HG02571 (cell line): ENCODE data around the gene TTC1.
"Not testable (repeated sequence)": the region's sequence is repeated elsewhere in the genome, so short reads cannot be mapped to it uniquely, and the experiment has no call there.

Experiments
- ATAC-seq: cut with Tn5 transposase; IDR thresholded peaks from one replicate; pipeline ENCODE4 v1.9.1; 2021; ENCODE audit warnings: mild to moderate bottlenecking, moderate library complexity; ENCODE audit not compliant: unreplicated experiment

The TTC1 gene, protein sequence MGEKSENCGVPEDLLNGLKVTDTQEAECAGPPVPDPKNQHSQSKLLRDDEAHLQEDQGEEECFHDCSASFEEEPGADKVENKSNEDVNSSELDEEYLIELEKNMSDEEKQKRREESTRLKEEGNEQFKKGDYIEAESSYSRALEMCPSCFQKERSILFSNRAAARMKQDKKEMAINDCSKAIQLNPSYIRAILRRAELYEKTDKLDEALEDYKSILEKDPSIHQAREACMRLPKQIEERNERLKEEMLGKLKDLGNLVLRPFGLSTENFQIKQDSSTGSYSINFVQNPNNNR

DNA sequence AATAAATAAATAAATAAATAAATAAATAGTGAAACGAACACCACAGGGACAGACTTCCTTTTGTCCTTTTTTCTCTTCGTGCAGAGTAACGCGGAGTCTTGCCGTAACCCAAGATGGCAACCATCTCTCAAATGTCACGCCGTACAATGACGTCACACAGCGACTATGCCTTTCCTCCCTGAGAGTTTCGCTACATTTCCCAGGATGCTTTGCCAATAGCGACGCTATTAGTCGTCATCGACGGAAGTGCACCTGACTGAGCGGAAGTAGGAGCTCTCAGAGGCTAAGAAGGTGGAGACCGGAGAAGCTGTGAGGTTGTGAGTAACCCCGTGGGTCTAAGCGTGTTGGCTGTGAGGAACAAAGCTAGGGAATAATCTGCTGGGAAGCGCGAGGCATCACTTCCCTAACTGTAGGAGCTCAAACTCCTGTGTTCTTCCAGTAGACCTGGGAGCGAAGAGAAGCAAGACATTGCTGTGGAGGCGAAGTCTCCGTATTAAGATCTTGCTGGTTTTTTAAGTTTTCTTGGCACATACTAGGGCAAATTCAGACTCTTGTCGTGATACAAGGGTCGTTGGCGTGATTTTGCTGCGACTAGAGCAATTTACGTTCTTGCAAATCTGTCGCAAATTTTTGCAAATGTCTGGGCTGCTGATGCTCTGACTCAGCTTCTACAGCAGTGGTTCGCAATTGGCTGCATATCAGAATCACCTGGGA lies at the start of gene TTC1:
TTC1 (plus strand) TSS at position 263 of the 714 bp plus-strand sequence. CDS start 1,390 bp downstream, outside the sequence.
- peak; percentile 100 for ATAC-seq

DNA sequence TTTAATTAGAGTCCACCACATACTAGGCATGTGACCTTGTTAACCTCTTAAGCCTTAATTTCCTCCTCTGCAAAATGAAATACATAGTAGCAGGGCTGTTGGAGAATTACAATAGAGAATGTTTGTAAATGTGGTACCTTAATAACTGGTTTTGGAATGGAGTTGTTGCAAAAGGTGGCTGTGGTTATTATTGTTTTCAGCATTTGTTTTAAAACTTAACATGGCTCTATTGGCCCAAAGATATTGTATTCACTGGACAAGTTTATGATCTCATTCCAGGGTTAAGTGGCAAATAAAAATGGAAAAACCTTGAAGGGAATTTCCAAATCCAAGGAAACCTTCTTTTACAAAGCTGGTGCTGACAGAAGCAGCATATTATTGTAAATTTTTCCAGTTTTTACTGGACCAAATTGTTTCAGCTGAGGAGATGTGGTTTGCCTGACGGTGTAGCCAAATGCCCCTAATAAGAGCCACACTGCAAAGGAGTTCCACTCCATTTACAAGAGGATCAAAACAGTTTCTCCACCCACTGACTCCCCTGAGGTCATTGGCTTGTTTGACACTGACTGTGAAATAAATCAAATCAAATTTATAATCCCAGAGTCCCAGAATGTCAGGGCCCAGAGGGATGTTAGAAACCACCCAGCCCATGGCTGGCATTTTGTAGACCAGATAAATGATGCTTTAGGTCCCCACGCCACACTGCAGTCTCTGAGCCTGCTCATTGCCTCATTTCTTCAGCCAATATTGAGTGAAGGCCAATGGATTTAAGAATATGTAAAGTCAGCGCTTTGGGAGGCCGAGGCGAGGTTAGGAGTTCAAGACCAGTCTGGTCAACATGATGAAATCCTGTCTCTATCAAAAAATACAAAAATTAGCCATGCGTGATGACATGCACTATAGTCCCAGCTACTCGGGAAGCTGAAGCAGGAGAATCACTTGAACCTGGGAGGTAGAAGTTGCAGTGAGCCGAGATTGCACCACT lies 47.5 kb upstream of the TTC1 start:
- ATAC-seq, result no peak

DNA sequence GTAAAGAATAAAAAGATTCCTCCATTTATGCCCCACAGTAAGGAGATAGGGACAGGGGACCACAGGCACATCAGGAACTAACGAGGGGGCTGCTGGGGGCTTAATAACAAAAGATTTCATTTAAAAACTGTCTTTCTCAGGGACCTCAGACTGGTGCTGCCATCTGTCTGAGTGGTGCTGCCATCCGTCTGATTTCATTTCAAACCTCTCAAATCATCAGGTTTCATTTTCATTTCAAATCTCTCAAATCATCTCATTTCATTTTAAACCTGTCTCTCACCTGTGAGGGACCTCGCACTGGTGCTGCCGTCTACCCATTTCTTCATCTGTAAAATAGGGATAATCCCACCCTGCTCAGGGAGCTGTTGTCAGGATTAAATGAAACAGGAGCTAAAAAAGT lies 46.7 kb upstream of the TTC1 start:
- no peak for ATAC-seq

DNA sequence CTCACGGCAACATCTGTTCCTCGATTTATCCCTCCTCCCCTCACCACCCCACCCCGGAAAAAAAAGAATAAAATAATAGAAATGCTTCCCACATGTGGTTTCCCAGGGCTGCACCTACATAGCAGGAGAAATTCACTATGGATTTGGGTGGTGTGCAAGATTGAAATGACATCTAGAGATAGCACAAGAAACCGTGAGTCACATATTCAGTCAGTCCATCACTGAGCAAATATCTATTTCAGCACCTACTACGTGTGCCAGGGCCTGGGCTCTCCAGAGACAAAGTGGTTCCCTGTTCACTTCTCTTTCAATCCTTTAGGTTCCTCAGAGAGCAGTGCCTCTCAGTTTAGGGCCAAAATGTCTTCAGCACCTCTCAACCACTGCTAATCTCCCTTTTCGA lies 45.0 kb upstream of the TTC1 start:
- no peak for ATAC-seq

DNA sequence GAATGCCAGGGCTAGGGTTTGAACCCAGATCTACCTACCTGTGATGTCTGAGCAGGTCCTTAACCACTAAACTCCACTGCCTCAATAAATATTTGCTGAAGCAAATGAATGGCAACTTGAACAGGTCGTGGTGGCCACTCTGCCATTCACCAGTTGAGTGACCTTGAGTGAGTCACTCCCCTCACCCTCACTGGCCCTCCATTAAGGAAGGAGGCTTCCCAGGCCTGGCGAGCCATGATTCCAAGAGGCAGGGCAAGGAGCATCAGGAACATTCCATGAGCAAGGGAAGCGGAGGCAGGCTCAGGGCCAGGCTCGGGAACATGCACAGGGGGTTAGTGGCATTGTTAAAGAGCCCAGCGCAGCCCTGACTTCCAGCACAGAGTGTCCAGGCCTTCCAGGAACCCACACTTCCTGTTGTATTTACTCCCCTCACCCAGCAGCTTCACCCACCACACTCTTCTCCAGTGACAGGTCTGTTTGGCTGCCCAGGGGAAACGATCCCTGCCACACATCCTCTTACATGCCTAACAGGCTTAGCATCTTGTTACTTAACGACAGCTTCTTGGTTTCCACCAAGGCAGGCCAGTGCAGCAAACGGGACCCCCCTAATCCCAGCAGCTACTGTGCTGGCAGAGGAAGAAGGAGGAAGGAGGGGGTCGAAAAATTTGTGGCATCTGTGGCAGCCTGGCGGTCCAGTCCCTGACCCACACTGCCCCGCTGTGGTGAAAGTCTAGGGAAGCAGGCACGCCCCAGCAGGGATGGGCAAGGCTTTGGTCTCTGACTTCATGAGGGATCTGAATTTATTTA lies 43.7 kb upstream of the TTC1 start:
- ATAC-seq, result no peak

DNA sequence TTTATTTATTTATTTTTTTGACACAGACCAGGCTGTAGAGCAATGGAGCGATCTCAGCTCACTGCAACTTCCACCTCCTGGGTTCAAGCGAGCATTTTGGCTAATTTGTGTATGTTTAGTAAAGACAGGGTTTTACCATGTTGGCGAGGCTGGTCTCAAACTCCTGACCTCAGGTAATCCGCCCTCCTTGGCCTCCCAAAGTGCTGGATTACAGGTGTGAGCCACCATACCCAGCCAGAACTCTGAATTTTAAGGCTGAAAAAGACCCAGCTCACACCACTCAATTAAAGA lies 43.2 kb upstream of the TTC1 start:
- ATAC-seq, result not testable (repeated sequence)

DNA sequence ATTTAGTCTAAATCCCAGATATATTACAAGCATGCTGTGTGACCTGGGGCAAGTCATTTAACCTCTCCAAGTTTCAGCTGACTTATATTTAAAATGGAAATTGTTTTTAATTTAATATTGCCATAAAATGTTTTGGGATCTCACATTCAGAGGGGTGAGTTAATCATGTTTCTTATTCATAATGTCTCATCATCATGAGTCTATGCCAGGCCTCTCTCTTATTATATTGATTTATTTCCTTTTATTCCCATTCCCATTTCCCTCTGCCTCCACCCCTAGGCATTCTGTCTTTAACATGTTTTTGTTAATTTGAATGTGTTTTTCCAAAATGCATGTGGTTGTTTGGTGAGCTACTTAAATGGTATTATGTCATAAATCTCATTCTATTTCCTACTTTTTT lies 39.0 kb upstream of the TTC1 start:
- ATAC-seq, result no peak

DNA sequence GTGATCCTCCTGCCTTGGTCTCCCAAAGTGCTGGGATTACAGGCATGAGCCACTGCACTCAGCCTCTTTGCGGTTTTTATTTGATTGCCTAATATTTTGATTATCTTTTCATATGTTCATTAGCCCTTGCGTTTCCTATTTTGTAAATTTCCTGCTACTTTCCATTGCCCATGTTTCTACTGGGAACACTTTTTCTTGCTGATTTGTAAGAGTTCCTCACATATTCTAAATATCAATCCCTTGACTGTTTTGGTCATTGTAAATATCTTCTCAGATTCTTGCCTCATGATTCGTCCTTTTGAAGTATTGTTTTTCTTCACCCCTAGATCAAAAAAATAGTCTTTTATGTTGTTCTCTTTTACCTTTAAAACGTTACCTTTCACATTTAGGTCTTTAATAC lies 37.9 kb upstream of the TTC1 start:
- ATAC-seq, result no peak

DNA sequence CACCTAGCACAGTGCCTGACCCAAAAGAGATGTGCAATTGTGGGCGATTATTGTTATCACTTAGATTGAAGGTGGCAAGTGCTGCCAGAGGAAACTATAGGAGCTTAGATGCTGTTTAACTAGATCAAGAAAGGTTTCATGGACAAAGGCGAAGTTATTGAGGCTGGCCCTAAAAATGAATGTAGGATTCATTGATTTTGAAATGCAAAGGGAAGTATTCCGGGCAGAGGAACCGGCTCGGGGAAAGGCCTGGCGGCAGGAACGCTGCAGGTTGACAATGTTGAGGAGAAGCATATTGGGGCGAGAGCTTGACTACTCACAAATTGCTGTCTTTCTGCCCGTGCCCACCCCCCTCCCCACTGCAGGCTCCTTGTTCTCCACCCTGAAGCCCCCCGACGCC lies 37.4 kb upstream of the TTC1 start:
- ATAC-seq, result no peak

DNA sequence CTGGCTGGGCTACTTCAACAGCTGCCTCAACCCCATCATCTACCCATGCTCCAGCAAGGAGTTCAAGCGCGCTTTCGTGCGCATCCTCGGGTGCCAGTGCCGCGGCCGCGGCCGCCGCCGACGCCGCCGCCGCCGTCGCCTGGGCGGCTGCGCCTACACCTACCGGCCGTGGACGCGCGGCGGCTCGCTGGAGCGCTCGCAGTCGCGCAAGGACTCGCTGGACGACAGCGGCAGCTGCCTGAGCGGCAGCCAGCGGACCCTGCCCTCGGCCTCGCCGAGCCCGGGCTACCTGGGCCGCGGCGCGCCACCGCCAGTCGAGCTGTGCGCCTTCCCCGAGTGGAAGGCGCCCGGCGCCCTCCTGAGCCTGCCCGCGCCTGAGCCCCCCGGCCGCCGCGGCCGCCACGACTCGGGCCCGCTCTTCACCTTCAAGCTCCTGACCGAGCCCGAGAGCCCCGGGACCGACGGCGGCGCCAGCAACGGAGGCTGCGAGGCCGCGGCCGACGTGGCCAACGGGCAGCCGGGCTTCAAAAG lies 36.9 kb upstream of the TTC1 start:
- ATAC-seq, result no peak

DNA sequence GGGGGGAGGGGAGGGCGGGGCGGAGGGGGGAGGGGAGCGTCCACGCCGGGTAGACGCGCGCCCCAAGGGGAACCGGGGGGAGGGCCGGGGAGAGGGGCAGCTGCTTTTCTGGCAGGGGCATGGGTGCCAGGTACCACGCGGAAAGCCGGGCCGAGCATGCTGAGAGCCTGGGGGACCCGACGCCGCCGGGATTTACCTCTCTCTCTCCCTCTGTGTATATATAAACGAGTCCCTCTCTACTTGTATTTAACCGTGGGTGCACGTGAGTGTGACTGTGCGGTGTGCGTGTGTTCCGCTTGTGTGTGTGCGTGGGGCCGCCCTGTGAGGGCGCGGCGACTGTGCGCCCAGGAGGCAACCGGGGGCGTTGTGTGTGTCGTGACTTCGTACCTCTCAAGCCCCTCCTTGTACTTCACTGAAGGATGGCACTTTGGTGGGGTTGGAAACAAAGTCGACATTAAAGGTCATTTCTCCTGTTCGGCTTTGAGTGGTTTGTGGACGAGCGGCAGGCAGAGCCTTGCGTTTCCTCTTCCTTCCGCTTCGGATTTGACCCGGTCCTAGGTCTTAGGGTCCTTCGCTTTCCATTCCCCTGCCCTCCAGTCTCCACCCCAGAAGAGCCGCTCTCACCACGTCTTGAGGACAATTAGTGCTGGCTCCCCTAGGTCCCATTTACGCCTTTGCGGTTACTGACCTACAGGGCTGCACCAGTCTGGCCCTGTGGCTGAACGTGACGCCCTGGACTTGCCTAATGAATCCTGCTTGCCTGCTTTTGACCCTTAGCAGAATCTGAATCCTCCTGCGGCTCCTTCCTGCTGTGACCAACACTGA lies 36.2 kb upstream of the TTC1 start:
- no peak for ATAC-seq

DNA sequence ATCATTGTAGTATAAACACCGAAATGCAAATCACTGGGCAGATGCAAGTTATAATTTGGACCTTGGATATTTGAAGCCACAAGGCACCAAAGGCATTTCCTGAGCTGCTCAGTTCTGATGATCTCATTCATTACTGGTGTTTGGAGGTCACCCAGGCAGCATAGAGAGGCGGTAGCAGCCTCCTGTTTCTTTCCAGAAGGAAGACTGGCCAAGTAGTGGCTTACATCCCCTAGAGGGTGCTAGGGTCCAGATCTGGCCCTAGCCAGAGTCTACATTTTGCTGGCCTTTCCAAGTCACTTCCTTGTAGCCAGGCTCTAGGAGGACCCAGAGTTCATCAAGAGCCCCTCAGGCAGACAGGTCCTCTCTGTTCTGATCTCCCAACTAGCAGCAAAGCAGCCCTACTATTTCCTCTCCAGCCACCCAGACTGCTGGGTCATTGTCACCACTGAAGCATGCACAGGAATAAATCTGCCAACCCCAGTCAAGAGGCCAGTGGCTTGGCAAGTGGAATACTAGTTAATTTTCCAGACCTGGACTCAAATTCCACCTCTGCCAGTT lies 33.4 kb upstream of the TTC1 start:
- no peak for ATAC-seq

DNA sequence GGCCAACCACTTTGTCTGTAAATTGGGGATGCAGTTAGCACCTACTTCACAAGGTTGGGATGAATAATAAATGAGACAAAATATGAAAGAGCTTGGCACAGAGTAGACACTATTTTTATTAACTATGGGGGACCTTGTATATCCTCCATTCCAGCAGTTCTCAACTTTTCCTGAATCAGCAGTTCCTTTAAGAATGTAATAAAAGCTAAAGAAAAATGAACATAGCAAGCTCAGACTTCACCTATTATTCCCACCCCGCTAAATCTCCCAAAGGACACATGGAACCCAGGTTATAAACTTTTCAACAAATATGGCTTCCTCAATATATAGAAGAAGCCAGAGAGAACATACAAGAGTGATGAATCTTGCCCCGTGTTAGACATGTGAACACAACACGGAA lies 32.0 kb upstream of the TTC1 start:
- no peak for ATAC-seq

DNA sequence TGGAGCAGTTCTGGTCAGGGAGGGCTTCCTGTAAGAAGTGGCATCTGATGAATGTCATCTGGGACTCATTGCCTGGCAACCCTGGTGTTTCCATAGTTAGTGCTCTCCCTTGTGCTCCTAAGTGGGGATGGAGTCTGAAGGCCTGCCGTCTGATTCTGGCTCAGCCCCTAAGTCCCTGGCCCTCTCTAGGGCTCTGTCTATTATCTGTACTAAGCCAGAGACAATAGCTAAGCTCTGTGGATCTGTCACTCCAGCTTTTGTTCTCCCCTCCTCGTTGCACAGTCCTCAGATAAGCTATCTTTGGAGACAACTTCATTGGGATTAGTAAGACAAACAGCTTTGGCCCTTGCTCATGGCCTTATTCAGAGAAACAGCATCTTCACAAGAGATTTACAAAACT lies 30.6 kb upstream of the TTC1 start:
- no peak for ATAC-seq

DNA sequence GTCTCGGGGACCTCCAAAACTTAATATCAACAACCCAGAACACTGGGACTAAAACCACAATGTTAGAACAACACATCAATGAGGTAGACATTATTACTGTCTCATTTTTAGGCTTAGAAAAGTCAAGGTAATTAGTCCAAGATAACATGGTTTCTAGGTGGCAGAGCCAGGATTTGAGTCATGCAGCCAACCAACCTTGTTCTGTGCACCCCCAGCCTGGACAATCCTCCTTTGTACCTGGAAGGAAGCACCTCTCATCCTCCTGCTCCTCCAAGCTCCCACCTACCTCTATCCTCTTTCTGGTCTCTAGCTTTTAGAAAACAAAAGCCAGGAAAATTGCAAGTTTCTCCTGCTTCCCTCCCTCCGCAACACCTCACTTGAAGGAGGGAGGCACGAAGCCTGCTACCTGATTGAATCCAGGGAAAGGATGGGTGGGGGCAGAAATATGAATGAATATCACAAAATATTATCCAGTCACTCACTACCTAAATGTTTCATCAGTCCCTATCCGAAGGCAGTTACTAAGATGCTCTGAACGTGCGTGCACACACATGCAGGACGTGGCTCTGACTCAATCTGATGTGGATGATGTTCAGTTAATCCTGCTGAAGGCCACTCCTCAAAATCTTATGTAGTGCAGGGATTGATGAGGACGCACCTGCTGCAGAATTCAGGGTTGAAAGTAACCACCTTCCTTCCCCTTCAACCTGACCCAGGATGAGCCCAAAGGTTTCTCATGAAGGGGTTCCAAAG lies 26.3 kb upstream of the TTC1 start:
- ATAC-seq, result no peak

DNA sequence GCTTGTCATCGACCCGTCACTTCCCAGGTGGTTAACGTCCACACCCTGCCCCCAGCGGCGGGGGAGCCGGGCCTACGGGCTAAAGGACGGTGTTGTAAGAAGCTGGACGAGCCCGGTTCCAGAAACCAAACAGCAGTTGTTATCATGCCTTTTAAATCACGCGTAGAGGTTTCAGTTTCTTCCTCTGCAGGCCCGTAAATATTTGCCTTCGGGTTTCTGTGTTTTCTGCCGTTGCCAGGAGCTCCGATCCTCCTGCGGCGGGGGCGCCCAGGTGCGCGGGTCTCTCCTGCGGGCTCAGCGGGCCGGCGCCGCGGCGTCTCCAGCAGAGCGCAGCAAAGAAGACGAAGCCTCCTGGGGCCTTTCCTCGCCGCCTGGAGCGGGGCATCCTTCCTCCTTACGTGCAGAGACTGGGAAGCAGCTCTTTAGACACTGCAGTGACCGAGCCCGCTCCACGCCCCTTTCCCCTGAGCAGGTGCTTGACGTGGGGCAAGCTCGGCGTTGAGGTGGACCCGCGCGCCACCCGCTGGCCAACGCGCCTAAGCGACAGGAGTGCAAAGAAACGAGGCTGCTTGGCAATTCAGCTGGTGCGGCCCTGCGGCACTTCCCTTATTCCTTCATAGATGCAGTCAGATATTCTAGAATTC lies 21.8 kb upstream of the TTC1 start:
- peak; percentile 94 for ATAC-seq

DNA sequence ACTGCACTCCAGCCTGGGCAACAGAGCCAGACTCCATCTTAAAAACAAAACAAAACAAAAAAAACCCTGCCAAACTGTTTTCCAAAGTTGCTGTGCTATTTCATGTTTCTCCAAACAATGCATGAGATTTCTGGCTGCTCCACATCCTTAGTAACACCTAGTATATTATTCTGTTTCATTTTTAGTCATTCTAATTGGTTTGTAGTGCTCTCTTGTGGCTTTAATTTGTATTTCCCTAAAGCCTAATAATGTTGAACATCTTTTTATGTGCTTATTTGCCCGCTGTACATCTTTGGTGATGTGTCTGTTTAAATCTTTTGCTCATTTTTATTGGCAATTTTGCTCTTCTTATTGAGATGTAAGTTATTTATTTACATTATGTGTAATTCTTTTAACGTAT lies 18.4 kb upstream of the TTC1 start:
- no peak for ATAC-seq

DNA sequence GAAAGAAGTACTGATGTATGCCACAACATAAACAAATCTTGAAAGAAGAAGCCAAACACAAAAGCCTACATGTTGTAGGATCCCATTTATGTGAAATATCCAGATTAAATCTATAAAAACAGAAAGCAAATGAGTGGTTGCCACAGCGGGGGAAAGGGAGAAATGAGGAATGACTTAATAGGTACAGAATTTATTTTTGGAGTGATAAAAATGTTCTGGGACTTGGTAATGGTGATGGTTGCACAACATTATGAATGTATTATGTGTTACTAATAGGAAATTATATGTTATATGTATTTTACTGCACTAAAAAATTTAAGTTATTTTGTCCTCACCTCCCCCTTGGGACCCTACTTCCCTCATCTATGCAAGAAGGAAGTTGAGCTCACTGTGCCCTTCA lies 16.4 kb upstream of the TTC1 start:
- no peak for ATAC-seq
